Pulmonary artery endothelial cell (primary cell): ENCODE measurements around the gene TLR9. TPM values are rescaled to one million over a fixed set of nuclear protein-coding genes. Genes with fewer than 3 reads are reported as not detected.
"Not testable (repeated sequence)": the region's sequence is repeated elsewhere in the genome, so short reads cannot be mapped to it uniquely, and the experiment has no call there.

Source experiments
- DNase-seq: peaks from one replicate; pipeline ENCODE4 v3.0.0-alpha.2; 2011; ENCODE audit warnings: low read depth, low spot score
- total RNA-seq: library from RNA; depleted of rRNA; stranded (reverse); fragments of >200 nt; gene quantifications from 2 replicates; pipeline ENCODE4 v1.2.3, GENCODE V29; 2014

TLR9 gene
- total RNA-seq, 1 donor from 2014 or later, result not detected

DNA sequence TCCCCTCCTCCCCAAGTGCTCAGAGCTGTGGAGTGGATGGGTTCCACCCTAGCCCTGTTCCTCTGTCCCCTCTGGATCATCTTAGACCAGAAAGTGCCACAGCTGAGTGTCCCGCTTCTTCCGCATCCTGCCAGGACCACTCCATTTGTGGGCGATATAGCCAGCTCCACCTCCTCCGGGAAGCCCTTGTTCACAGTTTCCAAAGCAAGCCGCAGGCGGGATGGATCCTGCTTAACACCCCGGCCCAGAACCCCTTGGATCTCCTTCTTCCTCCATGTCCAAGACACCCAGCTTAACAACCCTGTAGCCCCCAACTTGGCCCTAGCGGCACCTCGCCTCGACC is 28.0 kb downstream of the TLR9 start:
- no peak for DNase-seq

DNA sequence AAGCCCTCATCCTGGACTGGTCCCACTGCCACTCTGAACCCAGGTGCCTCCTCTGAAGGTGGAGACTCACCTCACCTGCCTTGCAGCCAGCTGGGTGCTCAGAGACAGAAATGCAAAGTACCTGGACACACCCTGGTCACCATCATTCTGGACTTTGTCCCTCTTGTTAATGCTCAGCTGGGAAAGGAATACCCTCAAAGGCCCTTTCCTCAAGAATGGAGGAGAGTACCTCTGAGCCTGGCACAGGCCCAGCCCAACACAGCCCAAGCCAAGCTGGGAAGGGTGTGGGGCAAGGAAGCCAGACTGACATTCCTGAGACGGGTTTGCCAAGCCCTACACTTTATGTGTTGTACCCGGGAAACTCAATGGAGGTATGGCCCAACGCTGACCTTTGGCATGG is 28.5 kb downstream of the TLR9 start:
- DNase-seq, result no peak

DNA sequence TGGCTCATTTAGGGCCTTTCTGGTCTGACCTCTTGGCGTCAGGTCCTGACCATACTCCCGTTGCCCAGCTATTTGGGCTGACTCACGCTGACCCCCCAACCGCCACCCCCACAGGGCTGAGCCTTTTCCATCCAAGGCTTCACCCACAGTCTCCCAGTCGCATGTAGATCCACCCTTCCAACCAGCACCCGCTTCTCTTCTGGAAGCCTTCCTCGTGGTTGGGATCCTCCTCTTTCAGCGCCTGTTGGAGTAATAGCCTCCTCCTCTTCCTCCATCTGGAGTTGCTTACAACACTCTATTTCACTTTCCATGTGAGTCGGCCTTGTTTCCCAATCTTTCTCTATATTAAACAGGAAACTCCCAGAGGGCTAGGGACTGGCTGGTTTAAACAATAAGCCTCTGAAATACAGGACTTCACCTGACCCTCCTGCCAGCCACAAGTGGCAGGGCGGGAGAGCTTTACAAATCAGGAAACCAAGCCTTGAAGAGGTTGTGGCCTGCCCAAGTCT is 29.6 kb downstream of the TLR9 start:
- no peak for DNase-seq

DNA sequence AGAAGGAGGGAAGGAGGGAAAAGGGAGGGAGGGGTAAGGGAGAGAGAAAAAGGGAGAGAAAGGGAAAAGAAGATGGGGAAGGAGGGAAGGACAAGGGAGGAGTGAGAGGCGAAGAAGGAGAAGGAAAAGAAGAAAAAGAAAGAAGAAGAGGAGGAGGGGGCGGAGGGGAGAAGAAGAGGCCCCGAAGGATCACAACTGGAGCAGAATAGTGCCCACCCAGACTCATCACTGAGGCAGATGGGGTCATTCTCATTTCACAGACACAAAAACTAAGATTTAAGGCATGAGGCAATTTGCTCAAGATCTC is 30.2 kb downstream of the TLR9 start:
- DNase-seq, result no peak

DNA sequence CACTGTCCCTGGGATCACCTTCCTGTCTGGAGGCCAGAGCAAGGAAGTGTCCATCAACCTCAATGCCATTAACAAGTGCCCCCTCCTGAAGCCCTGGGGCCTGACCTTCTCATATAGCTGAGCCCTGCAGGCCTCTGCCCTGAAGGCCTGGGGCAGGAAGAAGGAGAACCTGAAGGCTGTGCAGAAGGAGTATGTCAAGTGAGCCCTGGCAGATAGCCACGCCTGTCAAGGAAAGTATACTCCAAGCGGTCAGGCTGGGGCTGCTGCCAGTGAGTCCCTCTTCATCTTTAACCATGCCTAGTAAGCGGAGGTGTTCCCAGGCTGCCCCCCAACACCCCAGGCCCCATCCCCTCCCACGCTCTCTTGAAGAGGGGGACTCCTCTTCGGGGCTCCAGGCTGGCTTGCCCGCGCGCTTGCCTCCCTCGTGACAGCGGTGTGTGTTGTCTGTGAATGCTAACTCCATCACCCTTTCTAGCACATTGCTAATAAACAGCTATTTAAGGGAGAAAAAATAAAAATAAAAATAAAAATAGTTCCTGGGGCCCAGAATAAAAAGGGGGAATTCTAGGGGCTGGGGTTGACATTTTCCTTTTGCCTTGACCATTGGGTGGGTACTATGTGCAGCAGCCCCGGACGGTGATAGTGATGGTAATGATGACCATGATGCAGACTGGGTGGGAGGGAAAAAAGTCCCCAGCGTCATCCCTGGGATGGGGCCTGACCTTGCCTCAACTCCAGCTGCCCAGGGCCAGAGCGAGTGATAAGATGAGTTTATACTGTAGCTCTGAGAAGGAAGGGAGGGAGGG is 30.8 kb downstream of the TLR9 start:
- no peak for DNase-seq

DNA sequence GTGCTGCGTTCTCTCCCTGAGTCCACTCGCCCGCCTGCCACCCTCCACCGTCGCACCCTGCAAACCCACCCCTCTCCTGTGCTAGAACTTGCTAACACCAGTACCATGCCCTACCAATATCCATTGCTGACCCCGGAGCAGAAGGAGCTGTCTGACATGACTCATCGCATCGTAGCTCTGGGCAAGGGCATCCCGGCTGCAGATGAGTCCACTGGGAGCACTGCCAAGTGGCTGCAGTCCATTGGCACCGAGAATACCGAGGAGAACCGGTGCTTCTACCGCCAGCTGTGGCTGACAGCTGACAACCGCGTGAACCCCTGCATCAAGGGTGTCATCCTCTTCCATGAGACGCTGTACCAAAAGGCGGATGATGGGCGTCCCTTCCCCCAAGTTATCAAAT is 32.4 kb downstream of the TLR9 start:
- DNase-seq, result no peak

DNA sequence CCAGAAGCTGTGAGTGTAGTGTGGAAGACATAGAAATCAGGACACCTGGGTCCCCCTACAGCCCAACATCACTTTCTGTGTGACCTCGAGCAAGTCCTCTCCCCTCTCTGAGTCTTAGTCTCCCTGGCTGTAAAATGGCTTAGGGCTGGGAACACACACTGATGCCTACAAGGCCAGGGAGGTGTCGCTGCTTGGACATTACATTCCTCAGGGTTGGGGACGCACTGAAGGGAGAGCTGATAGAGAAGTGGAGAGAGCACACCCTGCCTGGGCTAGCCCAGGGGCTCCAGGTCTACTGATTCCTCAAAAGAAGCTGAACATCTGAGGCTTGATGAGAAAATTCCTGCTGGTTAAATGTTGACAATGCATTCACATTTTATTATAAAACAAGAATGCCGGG is 33.8 kb downstream of the TLR9 start:
- no peak for DNase-seq

DNA sequence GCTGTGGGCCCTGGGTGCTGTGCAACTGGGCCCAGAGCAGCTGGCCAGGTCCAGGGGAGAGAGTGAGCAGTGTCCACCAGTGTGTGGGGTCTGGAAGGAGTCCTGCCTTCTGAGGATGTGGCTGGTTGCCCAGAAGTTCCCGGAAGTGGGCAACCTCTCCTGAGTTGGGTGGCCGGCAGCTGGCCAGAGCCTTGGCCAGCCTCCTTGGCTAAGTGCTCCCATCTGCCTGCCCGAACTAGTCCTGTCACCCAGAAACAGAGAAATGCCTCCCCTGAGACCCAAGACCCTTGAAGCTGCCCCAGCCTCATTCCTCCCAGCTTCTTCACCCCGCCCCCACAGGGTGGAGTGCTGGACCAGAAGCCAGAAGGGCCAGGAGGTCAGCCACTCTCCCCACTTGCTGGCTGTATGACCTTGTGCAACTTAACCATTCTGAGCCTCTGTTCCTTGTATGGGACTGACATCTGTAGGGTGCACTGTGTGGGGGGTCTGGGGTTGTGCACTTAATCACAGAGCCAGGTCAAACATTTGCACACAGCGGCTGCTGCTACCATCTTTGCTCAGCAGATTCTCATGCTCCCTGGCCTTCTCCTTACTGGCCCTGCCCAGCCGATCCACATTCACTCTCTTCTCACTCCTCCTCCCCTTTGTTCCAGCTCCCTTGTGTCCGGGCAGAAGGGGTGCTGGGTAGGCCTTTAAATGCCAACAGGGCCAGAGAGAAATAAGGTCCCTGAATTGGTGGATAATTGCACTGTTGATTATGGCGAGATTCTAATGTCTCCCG is 35.0 kb downstream of the TLR9 start:
- DNase-seq, result no peak

DNA sequence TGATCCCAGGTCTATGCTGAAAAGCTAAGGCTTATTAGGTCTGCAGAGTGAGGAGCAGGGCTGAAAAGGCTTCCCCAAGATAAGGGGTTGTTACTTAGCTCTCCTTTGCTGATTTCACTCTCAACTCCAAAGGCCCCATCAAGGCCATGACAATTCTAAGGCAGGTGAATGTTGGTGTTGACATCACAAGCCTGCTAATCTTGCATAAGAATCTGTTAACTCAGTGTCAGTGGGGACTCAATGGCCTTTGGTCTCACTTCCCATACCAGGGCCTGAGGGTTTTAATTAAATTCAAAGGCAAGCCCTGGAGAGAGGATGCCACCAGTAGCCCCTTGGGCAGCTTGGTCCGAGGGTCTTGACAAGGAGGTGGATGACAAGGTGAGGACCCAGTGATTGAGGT is 36.9 kb downstream of the TLR9 start:
- no peak for DNase-seq

DNA sequence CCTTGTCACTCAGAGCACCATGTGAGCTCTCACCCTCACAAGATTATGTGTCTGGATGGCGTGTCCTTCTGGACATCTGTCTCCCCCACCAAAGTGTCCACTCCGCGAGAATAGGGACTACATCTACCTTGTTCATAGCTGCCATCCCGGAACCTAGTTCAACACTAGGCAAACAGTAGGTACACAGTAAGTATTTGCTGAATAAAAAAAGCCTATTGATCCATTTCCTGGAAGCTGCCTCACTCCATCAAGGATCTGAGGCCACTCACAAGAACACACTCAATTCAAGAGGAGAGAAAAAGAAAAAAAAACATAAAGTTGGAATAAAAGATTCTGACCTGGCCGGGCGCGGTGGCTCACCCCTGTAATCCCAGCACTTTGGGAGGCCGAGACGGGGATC is 38.7 kb downstream of the TLR9 start:
- no peak for DNase-seq

DNA sequence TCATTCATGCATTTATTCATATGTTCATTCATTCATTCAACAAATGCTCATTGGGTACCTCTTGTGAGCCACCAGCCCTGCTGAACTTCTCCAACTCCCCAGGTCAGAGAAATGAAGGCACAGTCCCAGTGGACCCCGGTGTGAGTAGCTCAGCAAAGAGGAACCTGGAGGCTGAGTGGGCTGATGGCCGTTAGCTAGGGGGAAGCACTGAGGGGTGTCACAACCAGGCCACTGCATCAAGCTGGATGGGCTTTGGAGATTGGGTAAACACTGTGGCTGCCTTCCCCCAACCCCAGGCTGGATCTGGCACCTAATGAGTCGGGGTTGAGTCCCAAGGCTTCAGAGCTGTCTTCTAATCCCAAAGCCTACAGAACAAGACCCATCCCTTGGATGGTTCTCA is 39.6 kb downstream of the TLR9 start:
- DNase-seq, result no peak

DNA sequence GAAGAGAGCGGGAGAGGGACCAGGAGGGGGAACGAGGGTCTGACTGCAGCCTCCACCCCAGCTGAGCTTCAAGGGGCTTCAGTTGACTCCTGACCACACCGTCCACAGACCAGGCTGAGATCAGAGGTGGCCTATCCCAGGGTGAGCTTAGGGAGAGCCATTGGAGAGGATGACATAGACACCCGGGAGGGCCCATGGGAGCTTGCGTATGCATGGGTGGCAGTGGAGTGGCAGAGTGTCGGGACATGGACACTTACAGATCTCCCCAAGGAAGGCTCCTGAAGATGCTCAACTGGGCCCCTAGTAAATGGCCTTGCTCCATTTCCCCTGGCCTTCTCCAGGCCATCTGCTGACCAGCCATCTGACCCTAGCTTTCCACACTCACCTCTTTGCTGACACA is 40.1 kb downstream of the TLR9 start:
- no peak for DNase-seq

DNA sequence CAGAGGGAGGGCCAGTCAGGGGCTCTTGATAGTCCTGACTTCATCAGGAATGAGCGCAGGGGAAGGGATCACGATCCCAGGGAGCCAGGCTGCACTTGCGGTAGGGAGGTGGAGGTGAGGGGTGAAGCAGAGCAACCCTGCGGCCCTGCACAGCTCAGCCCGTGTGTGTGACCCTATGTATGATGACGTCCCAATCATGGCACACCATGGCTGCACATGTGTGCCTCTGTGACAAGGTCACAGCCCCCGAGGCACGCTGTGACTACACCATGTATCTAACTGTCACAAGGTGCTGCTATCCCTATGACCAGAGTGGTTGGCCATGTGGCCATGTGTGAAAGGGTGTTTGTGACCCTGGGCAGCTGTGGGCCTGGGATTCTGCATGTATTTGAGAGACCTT is 40.8 kb downstream of the TLR9 start:
- DNase-seq, result no peak

DNA sequence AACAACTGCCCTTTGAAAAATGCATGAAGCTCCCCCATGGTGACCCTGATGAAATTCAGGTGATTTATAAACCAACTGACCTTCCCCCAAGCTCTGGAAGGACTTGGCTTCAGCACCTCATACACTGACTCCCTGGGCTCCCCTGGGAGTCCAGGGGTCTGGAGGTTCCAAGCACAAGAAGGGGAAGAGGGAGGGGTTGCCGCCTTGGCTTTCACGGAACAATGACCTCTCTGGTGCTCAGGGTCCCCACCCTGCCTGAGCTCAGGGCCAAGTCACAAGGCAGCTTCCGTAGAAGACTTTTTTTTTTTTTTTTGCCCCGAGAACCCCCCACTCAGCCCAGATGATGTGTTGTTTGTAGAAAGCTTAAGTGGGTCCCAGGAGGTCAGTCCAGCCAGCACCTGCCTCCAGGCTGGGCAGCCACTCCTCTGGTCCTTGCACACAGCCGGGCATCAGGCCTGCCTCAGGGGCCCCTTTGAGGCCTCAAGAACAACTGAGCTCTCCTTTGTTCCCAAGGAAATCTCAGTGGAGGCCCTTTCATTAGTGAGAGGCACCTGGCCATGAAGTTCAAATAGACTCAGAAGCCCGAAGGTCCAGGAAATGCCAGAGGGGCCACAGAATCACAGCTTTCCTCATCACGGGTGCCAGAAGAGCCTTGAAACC is 41.5 kb downstream of the TLR9 start:
- no peak for DNase-seq

DNA sequence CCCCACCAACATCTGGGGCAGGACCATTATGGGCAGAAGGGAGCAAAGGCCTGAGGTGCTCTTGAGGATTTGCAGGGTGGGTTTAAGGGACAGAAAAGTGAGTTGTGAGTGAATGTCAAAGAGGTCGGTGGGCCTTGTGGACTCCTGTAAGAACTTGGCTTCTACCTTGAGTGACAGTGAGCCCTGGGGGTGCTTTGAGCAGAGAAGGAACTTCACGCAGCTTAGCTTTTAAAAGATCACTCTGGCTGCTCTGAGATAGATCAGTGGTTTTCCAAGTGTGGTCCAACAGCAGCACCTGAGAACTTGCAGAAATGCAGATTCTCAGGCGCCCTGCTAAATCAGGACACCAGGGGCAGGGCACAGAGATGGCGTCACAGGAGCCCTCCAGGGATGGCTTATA is 42.8 kb downstream of the TLR9 start:
- DNase-seq, result no peak

DNA sequence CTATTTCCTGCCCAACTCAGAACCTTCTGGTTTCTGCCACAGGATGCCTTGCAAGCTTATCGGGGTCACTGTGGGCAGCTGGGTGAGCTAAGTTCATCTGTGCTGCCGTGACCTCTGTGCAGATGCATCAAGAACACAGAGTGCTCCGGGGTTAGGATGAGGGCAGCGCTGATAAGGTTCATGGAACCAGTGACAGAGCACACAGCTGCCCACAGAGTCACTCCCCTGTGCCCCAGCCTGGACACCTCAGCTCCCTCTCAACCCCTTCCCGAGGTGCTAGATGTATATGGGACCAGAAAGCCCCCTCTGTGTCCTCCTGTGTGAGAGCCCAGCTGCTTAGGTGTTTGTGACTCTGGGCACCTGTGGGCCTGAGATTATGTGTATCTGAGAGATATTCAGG is 43.2 kb downstream of the TLR9 start:
- no peak for DNase-seq

DNA sequence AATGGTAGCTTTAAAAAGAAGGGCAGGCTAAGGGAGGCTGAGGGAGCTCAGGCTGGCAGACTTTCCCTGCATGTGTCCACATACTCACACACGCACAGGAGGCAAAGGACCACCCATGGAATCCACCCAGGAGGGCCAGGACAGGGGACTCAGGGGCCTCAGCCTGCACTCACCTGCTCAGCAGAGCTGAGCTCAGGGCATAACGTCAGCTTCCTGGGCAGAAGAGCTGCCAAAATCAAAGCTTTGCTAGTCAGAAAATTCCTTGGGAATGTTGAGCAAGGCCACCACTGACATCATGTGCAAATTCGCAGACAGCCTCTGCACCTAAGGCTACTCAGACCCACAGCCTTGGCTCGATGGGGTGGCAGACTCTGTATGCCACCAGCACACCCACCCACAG is 43.9 kb downstream of the TLR9 start:
- DNase-seq, result no peak

DNA sequence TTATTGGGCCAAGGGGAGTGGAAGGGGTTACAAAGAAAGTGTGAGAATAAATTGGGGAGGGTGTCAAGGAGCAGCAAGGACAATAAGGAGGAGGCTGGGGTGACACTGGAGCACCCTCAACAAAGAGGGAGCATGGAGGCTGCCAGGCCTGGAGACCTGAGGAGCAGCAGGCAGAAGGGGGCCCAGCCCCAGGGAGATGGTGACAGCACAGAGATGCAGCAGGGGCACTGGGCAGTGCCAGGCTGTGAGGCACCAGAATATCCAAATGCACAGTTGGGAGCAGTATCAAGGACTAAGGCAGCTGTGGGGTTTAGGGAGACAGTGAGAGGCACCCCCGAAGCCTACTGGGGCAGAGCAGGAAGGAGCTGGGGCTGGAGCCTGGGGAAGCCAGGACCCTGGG is 46.9 kb downstream of the TLR9 start:
- no peak for DNase-seq

DNA sequence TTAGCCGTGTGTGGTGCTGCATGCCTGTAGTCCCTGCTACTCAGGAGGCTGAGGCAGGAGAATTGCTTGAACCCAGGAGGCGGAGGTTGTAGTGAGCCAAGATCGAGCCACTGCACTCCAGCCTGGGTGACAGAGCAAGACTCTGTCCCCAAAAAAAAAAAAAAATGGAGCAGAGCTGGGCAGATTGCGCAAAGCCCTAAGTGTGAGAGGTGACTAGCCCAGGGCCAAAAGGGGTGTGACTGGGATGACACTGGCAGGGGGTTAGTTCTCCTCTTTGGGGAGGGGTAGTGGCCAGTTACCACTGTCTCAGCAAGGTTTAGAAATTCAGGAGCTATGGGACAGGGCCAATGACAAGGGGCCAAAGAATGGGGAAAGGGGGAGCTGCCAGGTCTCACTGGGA is 47.3 kb downstream of the TLR9 start:
- not testable (repeated sequence) for DNase-seq

DNA sequence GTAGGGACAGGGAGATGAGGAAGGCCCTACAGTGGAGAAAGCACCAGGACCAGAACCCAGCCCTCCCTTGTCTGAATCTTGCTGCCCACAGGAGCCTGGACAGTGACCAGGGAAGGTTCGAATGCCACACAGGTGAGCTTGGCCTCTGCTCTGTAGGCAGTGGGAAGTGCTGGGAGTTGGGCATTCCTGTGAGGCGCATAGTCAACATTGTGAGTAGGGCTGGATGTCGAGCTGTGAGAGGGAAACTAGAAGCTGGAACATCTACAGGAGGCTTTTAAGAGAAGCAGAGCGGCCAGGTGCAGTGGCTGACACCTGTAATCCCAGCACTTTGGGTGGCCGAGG is 47.8 kb downstream of the TLR9 start:
- DNase-seq, result no peak

DNA sequence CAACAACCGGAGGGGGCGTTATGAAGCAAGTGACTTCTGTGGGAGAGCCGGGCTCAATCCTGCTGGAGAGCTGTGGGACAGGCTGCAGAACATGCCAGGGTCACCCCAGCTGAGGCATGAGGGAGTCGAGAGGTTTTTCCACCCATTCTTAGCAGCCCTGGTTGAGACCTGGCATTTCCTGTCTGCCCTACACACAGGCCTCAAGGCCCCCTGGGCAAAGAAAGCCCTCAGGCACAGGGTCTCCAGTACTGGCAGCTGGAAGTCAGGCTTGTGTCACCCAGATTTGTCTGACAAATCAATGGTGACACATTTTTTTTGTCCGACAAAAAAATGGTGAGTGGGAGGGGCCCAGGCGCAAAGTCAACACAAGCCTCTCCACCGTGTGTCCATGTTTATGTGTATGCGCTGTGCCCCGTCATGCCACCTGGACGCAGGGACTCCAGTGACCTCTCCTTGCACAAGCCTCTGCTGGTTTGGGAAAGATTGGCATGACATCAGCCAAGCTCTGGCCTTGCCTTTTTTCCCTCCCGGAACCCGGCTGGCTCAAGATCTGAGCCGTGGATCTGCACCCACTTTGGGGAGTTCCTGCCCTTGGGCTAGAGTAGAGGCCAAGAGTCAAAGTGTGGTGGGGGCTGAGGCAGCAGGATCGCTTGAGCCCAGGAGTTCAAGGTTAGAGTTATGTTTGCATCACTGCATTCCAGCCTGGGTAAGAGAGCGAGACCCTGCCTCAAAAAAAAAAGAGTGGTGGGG is 48.3 kb downstream of the TLR9 start:
- DNase-seq, result no peak

DNA sequence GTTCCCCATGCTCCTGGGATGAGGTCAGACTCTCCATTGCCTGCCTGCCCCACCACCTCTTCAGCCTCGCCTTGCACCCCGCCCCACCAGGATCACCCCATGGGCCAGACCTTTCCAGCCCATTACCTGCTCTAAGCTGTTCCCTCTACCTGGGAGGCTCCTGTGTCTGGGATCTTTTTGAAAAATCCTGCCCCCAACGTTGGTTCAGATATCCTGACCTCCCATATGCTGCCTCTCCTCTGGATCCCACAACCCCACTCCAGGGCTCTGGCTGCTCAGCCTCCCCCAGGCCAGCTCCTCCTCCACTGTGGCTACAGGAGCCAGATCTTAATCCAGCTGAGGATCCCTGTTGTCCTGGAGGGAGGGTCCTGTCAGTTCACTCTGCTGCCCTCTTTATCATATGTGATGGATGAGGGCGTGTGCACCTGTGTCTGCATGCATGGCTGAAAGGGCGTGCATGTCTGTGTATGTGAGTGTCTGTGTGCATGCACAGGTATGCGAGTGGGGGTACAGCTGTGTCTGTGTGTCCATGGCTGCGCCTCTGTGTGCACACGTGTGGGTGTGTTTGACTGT is 49.2 kb downstream of the TLR9 start:
- DNase-seq, result no peak
